Stimulated activated CD8-positive, alpha-beta memory T cell treated with anti-CD3 and anti-CD28 coated beads, Interleukin-12 subunit alpha, Interleukin-12 subunit beta, amount 100 ng/mL, for 24 hours (primary cell): ENCODE data around the gene ACVR2B.

Experiments
- DNase-seq: peaks from one replicate; pipeline ENCODE4 v3.0.0-alpha.2; 2020; ENCODE audit errors: extremely low read depth

The ACVR2B gene

DNA sequence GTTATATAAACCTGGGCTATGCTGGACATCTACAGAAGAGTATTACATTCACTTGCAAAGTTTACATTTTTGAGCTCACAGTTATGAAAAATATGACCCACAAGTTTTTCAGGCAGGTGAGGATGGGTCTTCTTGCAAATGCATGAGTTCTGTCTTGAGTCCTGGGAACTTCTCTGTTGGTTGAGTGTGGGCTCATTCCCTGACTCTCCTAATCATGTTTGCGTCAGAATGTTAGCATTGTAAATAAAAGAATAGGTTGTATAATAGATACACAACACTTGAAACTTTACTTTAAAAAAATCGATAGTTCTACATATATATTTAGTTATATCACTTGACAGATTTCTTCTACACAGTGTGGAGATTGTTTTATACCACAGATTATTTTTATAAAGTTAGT lies 35.3 kb downstream of the ACVR2B start:
- DNase-seq, result no peak

DNA sequence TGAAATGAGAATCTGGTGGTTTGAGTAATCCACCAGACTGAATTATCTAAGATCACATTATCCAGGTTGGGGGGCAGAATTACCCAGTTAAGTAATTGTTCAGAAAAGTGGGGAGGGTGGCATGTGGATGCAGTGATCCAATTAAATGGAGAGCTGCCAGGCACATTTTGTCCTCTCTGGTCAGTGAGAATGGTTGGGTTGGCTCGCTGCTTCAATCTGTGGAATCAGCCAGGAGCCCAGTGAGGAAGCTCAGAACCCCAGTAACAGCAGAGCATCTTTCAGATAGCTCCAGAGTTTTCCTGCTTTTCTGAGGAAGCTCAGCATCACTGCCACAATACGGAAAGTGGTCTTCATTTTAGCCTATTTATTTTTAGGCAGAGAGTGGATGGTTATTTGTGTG lies 36.1 kb downstream of the ACVR2B start:
- no peak for DNase-seq

DNA sequence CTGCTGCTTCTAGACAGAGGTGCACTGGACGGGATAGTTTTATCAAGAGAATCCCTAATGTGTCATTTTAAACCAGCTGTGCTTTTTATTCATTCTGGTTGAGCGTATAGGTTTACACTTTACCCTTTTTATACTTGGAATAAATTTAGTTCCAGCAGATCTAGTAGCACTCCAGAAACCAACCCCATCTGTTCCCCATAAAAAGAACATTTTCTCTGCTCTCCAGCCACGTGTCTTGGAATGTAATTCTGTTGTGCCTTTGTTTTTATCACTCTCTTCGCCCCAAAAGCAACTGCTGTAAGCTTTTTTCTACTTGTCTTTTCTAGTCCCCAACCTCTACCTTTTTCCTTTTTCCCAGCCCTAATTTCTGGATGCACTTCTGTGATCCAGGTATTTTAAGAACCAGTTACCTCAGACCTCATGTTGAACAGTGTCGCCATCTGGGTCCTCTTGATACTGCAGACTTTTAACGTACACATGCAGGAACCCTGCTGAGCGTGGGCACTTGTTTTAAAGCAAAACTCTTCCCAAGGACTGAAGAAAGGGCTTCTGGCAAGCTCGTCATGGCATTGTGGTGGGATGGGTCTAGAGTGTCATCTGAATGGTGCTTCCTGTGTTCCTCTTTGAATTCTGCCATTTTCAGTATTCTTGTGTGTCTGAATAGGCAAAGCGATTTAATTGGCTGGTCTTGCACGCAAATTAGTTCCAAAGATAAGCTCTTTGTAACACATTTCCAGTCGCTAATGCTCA lies 36.8 kb downstream of the ACVR2B start:
- no peak for DNase-seq

DNA sequence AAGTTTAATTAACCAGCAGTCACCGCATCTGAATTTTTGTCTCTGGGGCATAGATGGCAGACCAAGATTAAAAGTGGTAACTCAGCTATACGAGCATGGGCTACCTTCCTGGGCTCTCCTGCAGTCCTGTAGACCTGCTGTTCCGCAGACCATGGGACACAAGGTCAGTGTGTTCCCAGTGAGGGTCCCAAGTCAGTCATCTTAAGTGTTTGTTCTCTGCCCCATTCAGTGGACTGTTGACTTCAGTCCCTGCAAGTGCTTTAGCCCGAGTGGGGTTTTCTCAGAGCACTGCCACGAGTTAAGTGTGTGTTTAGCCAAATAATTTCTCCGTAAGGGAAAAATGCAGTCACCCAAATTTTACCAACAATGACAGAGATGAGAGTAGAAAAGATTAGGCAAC lies 37.5 kb downstream of the ACVR2B start:
- DNase-seq, result no peak

DNA sequence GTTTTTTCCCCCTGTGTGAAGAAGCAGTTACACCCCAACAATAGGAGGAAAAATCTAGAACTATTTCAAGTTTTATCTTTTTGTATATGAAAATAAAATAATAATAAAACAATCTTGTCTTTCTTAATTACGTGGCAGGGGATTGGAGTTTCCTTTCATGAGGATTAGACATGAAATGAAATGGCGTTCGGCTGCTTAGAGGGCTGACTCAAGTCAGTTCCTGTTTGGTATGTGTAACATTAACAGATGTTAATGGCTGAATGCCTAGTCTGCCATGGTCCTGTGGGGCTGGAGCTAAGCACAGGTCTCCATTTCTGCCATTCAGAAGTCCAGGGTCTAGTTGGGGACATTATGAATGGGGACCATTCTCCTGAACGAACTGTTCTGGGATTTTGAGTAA lies 39.3 kb downstream of the ACVR2B start:
- no peak for DNase-seq

- DNase-seq, result peak; percentile 84
Observed at GRCh38 chr3:38496131-38496910, 42.6 kb downstream of the ACVR2B start, which contains the start of gene EXOG. Gene EXOG (plus strand): TSS chr3:38496340. CDS start chr3:38496368, 28 bp downstream.

DNA sequence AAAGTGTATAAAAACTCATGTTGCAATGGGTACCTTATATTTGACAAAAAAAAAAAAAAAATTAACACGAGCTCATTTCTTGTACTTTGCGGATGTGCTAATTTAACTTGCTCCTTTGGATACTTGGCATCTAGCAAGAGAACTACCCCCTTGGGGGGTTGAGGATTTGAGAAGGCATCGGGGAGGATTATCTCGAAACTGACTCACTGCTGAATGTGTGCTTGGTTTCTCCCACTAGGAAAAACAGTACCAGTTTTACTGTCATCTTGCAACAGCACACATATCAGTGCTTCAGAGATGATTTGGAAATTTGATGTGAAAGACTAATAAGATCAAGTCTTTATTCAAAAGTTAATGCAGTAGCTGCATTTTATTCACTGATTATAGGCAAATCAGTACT lies 43.3 kb downstream of the ACVR2B start:
- DNase-seq, result no peak

DNA sequence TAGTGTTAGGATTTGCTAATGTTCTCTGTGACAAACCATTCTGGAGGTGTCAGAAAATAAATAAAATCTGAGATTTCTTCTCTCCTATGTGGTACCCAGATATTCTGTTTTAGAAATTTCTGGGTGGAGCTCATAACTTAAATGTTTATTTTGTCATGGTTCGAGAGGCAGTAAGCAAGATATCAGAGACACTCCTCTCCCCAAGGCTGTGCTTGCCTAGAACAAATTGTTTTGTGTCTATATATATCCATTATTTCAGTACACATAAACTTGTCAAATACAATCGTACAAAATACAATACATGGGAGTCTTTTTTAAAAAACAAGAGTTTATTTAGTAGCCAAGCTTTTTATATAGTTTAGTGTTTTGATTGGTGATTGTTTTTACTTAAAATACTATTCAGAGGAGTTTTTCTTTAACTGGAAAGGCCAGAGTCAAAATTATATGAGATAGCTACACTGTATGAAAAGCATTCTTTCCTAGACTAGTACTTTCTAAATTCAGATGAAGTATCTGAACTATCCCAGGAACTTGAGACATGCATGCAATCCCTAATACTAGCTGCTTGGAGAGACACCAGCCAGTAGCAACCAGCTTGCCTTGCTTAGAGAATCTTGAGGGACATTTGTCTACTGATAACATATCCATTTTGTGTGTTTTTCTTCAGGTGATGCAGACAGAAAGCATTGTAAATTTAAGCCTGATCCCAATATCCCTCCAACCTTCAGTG lies 47.2 kb downstream of the ACVR2B start:
- no peak for DNase-seq

GRCh38 chr3:38507120-38507519 lies 53.4 kb downstream of the ACVR2B start:
- DNase-seq, result no peak

- no peak for DNase-seq
Observed at GRCh38 chr3:38509732-38510131, 56.0 kb downstream of the ACVR2B start.

DNA sequence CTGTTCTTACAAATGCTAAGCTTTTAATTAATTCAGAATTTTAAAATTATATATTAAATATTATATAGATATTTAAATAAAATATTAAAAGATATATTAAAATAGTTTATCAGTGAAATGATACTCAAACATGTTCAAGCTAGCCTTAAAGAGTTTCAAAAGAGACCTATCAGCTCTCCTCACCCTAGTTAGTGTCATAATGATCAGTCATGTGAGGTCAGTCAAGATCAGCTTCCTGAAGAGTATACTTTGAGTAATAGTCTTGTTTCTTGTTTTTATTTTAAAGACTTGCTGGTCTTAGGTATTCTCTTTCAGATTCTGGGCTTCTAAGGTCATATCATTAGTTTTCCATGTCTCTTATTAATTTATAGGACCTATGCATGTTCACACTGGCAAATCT lies 56.9 kb downstream of the ACVR2B start:
- no peak for DNase-seq

DNA sequence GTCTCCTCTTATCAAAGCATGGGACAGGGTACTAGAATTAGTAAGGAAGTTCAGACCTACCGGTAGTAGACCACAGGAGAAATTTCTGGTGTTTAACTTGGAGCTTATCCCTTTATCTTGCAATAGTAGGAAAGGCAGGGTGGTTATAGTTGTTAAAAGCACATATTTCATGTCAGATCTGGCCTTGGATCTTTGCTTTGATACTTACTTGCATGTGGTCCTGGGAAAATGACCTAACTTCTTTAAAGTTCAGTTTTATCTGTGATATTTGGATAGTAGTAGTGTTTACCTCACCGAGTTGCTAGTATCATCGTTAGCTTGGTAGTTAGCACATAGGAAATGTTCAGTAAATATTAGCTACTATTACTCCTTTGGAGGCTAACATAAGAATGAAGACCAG lies 57.9 kb downstream of the ACVR2B start:
- DNase-seq, result no peak

GRCh38 chr3:38515367-38515766 lies 61.7 kb downstream of the ACVR2B start:
- DNase-seq, result no peak

GRCh38 chr3:38516669-38517068 lies 63.0 kb downstream of the ACVR2B start:
- no peak for DNase-seq

- DNase-seq, result no peak
Observed at GRCh38 chr3:38519000-38519399, 65.3 kb downstream of the ACVR2B start.

DNA sequence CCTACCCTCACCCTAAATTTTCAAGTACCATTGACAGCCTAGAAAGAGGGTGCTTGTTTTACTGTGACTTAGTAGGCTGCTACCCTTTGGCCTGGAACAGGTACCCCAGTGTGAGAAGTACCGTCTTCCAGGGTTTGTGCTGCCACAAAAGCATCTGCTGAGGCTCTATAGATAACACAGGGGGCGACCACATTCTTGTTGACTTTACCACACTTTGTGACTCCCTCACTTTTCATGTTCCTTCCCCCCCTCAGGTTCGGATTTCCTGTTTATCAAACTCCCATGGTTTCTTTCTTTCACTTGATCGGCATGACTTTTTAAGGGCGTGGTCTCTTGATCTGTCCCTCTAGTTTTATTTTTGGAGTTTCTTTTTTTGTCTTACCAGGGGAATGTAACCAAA lies 66.0 kb downstream of the ACVR2B start:
- DNase-seq, result no peak

GRCh38 chr3:38521391-38521987 lies 67.8 kb downstream of the ACVR2B start:
- DNase-seq, result no peak

GRCh38 chr3:38522002-38522401 lies 68.3 kb downstream of the ACVR2B start:
- DNase-seq, result no peak

DNA sequence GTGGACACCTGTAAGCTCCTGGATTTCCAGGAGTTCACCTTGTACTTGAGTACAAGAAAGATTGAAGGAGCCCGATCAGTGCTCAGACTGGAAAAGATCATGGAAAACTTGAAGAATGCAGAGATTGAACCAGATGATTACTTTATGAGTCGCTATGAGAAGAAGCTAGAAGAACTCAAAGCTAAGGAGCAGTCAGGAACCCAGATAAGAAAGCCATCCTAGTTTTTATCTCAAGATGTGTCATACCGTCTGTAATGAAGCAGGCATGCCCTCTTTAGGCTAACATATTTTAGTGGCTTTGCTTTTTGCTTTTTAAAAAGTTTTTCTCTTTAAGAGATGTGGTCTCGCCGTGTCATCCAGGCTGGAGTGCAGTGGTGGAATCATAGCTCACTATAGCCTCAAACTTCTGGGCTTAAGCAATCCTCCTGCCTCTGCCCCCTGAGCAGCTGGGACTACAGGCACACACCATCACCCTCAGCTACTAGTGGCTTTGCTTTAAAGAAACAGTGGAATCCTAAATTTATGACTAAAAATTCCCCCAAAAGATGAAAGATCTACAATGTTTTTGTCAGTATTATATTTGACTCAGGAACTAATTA lies 70.5 kb downstream of the ACVR2B start:
- DNase-seq, result no peak

DNA sequence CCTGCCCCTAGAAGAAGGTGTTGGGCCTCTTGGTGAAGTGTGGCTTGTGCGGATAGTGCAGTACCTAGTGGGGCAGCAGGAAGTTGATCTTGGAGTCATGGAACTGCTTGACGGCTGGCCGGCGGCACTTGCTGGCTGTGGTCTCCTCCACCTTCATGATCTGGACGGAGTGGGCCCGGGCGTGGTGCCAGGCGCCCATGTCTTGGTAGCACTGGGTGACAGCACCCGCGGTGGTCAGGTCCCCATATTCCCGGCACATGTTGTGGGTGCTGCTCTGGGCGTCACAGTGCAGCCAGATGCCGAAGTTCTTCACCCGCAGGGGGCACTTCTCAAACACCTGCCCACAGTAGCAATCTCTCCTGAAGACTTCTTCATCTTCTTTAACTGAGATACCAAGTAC lies 73.1 kb downstream of the ACVR2B start:
- DNase-seq, result no peak

DNA sequence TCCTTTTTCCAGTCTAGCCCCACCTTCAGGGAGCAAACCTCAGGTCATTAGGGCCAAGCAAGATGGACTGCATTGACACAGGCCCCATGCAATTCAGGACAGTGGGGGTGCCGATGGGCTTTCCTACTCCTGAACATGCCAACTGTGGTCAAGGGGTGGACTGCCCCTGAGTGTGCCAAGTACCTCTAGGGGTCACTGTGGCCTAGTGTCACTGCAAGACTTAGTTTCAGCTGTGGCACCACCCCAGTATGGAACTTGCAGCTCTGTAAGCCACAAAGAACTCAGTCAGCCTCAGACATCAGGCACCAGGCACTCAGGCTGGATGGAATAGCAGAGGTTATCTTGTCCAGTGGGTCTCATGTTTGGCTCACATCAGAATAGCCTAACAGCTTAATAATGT lies 74.8 kb downstream of the ACVR2B start:
- no peak for DNase-seq

- no peak for DNase-seq
Observed at GRCh38 chr3:38532529-38532928, 78.8 kb downstream of the ACVR2B start.
